GM12878 (cell line): Measurements from ENCODE around the gene DTL. TPM values are rescaled to one million over a fixed set of nuclear protein-coding genes. Genes with fewer than 3 reads are reported as not detected.

ENCODE experiments used
- ATAC-seq: fragments of 200-7000 bp; cut with Tn5 transposase; 3 replicates; pipeline ENCODE4 v1.9.1; 2020; ENCODE audit warnings: mild to moderate bottlenecking, moderate library complexity
- BruUV-seq: library from RNA; stranded (reverse); fragments of 400-500 nt; replicated peaks from 2 replicates; lab custom pipeline; 2021; lab: Mats Ljungman, UMichigan
- CTCF ChIA-PET: fragments of 300-600 bp; sonication (Branson Sonifier 250); formaldehyde crosslinking; extraction: SDS; loops from one replicate; lab custom pipeline; 2021; ENCODE audit warnings: inconsistent platforms; lab: Yijun Ruan, JAX
- POLR2A ChIA-PET: fragments of 350-600 bp; formaldehyde crosslinking; extraction: SDS; loops from one replicate; lab custom pipeline; 2021; ENCODE audit warnings: inconsistent platforms; lab: Charles Lee
- RAD21 ChIA-PET: fragments of 300-600 bp; sonication (Branson Sonifier 250); formaldehyde crosslinking; loops from one replicate; lab custom pipeline; 2023; ENCODE audit warnings: antibody characterized with exemption; ENCODE audit not compliant: unreplicated experiment; lab: Charles Lee
- SMC1A ChIA-PET: fragments of 300-600 bp; sonication (Branson Sonifier 250); formaldehyde crosslinking; loops from one replicate; lab custom pipeline; 2023; ENCODE audit not compliant: unreplicated experiment, uncharacterized antibody; lab: Charles Lee
- DNase-seq: peaks from one replicate; pipeline ENCODE4 v3.0.0-alpha.2; 2011; ENCODE audit warnings: low read depth, low spot score
- FAIRE-seq: peaks from 3 replicates; lab custom pipeline; 2011; peaks lifted over from hg19 to GRCh38; lab: Jason Lieb, UNC
- H2AFZ ChIP-seq: 2 replicates; pipeline ENCODE4 v1.6.0; 2011; ENCODE audit warnings: low read depth, low read length, control low read depth; ENCODE audit not compliant: control insufficient read depth
- H3K27ac ChIP-seq: 2 replicates; pipeline ENCODE4 v1.5.1; 2011; ENCODE audit warnings: control low read depth; ENCODE audit not compliant: control insufficient read depth, insufficient read depth
- H3K27me3 ChIP-seq, 2 experiments: replicated peaks in 1 of 2; 2 replicates each; pipeline versions ENCODE4 v1.6.0 to v1.6.1; 2011; ENCODE audit warnings: low read length in 1 of 2; ENCODE audit not compliant: control insufficient read depth in 2 of 2, insufficient read depth in 2 of 2
- H3K36me3 ChIP-seq, 2 experiments: 2 replicates each; pipeline ENCODE4 v1.5.1; 2011; ENCODE audit warnings: low read length in 1 of 2; ENCODE audit not compliant: control insufficient read depth in 2 of 2, insufficient read depth in 2 of 2
- H3K4me1 ChIP-seq: 2 replicates; pipeline ENCODE4 v1.6.1; 2011; ENCODE audit warnings: mild to moderate bottlenecking, low read length, moderate library complexity, mixed read lengths; ENCODE audit not compliant: control insufficient read depth, insufficient read depth
- H3K4me2 ChIP-seq: 2 replicates; pipeline ENCODE4 v1.6.0; 2011; ENCODE audit warnings: control low read depth; ENCODE audit not compliant: control insufficient read depth, insufficient read depth
- H3K4me3 ChIP-seq: fragments of 200-600 bp; sonication (generic); 2 replicates; pipeline ENCODE4 v1.5.1; 2016
- H3K79me2 ChIP-seq: 2 replicates; pipeline ENCODE4 v1.6.0; 2011; ENCODE audit warnings: low read length; ENCODE audit not compliant: control insufficient read depth, insufficient read depth
- H3K9ac ChIP-seq: 2 replicates; pipeline ENCODE4 v1.8.0; 2011; ENCODE audit warnings: low read length, control low read depth, mixed read lengths; ENCODE audit not compliant: control insufficient read depth, insufficient read depth
- H3K9me3 ChIP-seq: replicated peaks from 3 replicates; pipeline ENCODE4 v1.5.1; 2011; ENCODE audit warnings: mild to moderate bottlenecking, low read length; ENCODE audit not compliant: control insufficient read depth, insufficient read depth
- H4K20me1 ChIP-seq: 2 replicates; pipeline ENCODE4 v1.6.0; 2011; ENCODE audit not compliant: control insufficient read depth, insufficient read depth
- CREM ChIP-seq: IDR thresholded peaks from 2 replicates; pipeline ENCODE4 v1.6.1; 2014; ENCODE audit warnings: antibody characterized with exemption, low read depth
- E2F8 ChIP-seq: fragments of 450-650 bp; IDR thresholded peaks from 2 replicates; pipeline ENCODE4 v1.6.1; 2018; ENCODE audit warnings: mild to moderate bottlenecking, low read depth, moderate library complexity; ENCODE audit not compliant: partially characterized antibody
- FOXK2 ChIP-seq: fragments of 450-650 bp; IDR thresholded peaks from 2 replicates; pipeline ENCODE4 v1.6.1; 2017; ENCODE audit warnings: mild to moderate bottlenecking, moderate library complexity
- IRF3 ChIP-seq: fragments of 450-650 bp; IDR thresholded peaks from 2 replicates; pipeline ENCODE4 v1.6.1; 2014; ENCODE audit warnings: mild to moderate bottlenecking
- JUNB ChIP-seq: IDR thresholded peaks from 2 replicates; pipeline ENCODE4 v1.6.1; 2016; ENCODE audit warnings: antibody characterized with exemption, mild to moderate bottlenecking
- MTA3 ChIP-seq: IDR thresholded peaks from 2 replicates; pipeline ENCODE4 v1.6.1; 2012; ENCODE audit warnings: low read length, inconsistent platforms, borderline replicate concordance
- SMC3 ChIP-seq: IDR thresholded peaks from 2 replicates; pipeline ENCODE4 v1.6.1; 2011; ENCODE audit warnings: low read length, improper control_type of control experiment, borderline replicate concordance
- SUZ12 ChIP-seq: fragments of 200-600 bp; sonication (generic); IDR thresholded peaks from one replicate; pipeline ENCODE4 v1.6.1; 2018; ENCODE audit warnings: antibody characterized with exemption, mild to moderate bottlenecking; ENCODE audit not compliant: unreplicated experiment
- ZBTB40 ChIP-seq: fragments of 450-650 bp; IDR thresholded peaks from 2 replicates; pipeline ENCODE4 v1.6.1; 2016; ENCODE audit warnings: mild to moderate bottlenecking, moderate library complexity, borderline replicate concordance
- ZZZ3 ChIP-seq: IDR thresholded peaks from 2 replicates; pipeline ENCODE4 v1.6.1; 2011; ENCODE audit warnings: low read depth; ENCODE audit not compliant: control insufficient read depth, insufficient read length
- WGBS: methylation state at CpG from one replicate; pipeline ENCODE4 v1.1.6; 2016; ENCODE audit warnings: low lambda C conversion rate; ENCODE audit not compliant: insufficient replicate concordance, insufficient coverage; ENCODE audit errors: missing lambda C conversion rate; 5-methylcytosine and 5-hydroxymethylcytosine counted together
- in situ Hi-C: fragments of 300-500 bp; cut with MboI; formaldehyde crosslinking; loops from 9 replicates; pipeline ENCODE4 v1.14.3; 2018; ENCODE audit warnings: mixed read lengths
- intact Hi-C: fragments of 100-400 bp; cut with micrococcal nuclease; formaldehyde crosslinking; loops from one replicate; pipeline ENCODE4 v1.14.2; 2022; ENCODE audit not compliant: unreplicated experiment
- polyA plus RNA-seq, 11 experiments: library from polyadenylated mRNA; depleted of rRNA in 4 of 11; unstranded in 6 of 11; stranded (reverse) in 5 of 11; fragments of >200 nt; fragmentation: Nextera tagmentation in 4 of 11; fragmentation: Illumina TruSeq in 1 of 11; extraction: Ambion mirVana in 4 of 11; extraction: Trizol in 1 of 11; gene quantifications; 1 replicate in 1 of 11; 2 replicates in 10 of 11; pipeline versions ENCODE4 v1.2.1 to v1.2.3, GENCODE V29; 2011 to 2016; ENCODE audit warnings: inconsistent platforms in 2 of 11, missing spikeins in 2 of 11, low read depth in 1 of 11
- total RNA-seq, 4 experiments: library from RNA; depleted of rRNA in 3 of 4; stranded (reverse); fragments of >200 nt in 3 of 4; fragmentation: Illumina TruSeq in 1 of 4; extraction: Trizol in 1 of 4; gene quantifications; 2 replicates each; pipeline versions ENCODE4 v1.2.1 to v1.2.3, GENCODE V29; 2013 to 2021

The DTL gene
- total and polyA plus RNA-seq, 10 of the 15 experiments (the other 5 are each of a cell fraction or from before 2014, with no cell fraction given) = 24.1 to 73.4 (median 52.2) TPM

GRCh38 chr1:212074856-212075255 lies 39.3 kb downstream of the DTL start:
- no peaks in the 10 kb centered on the region for H3K4me1 ChIP-seq
- H3K36me3 ChIP-seq = peaks cover 0 to 10% of the 10 kb centered on the region in 2 experiments; a peak in 3 of 4 replicates
- DNase-seq (no peak), FAIRE-seq (no peak)
- POLR2A ChIA-PET = no interaction called here
- TF ChIP-seq CREM = no peak
- no peak for TF ChIP-seq ZBTB40
- TF ChIP-seq JUNB = no peak
- no peak for TF ChIP-seq SMC3
- TF ChIP-seq MTA3 = no peak
- no peak for TF ChIP-seq IRF3
- TF ChIP-seq ZZZ3 = no peak
- TF ChIP-seq FOXK2 = no peak
- TF ChIP-seq E2F8 = no peak
- no peak for TF ChIP-seq SUZ12
- TF ChIP-seq, all 136 proteins: peak for 0
- H3K27ac ChIP-seq = no peak overlapping the region
- ChIA-PET CTCF (interaction anchor here (0.9 to 1.6 kb wide), 2 partner anchors 12 to 381 kb away, joined by 3 to 6 read pairs; no protein-coding TSS in a partner anchor), RAD21 (no interaction called here), SMC1A (interaction anchor here (1.1 to 1.4 kb wide), 2 partner anchors 380 to 394 kb away, joined by 3 read pairs; no protein-coding TSS in a partner anchor)
- H3K9ac ChIP-seq = no peak overlapping the region
- no peak overlapping the region for H2AFZ ChIP-seq
- no peaks in the 10 kb centered on the region for H3K27me3 ChIP-seq
- ATAC-seq = no peak
- no peak overlapping the region for H3K4me2 ChIP-seq
- H3K9me3 ChIP-seq = no peaks in the 10 kb centered on the region
- intact Hi-C loops = no loop called here
- H3K4me3 ChIP-seq = no peak overlapping the region
- BruUV-seq = no TSS peak
- no peaks in the 10 kb centered on the region for H3K79me2 ChIP-seq
- no peaks in the 10 kb centered on the region for H4K20me1 ChIP-seq
- 80% methylated on average over 3 of the region's 3 CpGs for WGBS
- in situ Hi-C loops = loop anchor here (5.0 kb wide), 1 partner anchor 292 kb away; no protein-coding TSS in a partner anchor
